MCF 10A (cell line): ENCODE results near the gene WASF2. TPM values are rescaled to one million over a fixed set of nuclear protein-coding genes. Genes with fewer than 3 reads are reported as not detected.
A peak's percentile ranks its signal among the peaks of the same experiment; 100 is the strongest.
"Not testable (repeated sequence)": the region's sequence is repeated elsewhere in the genome, so short reads cannot be mapped to it uniquely, and the experiment has no call there.

ENCODE experiments used
- BruUV-seq: library from RNA; stranded (reverse); fragments of 400-500 nt; replicated peaks from 2 replicates; lab custom pipeline; 2021; lab: Mats Ljungman, UMichigan
- CTCF ChIA-PET: fragments of 300-600 bp; sonication (Branson Sonifier 250); formaldehyde crosslinking; extraction: SDS; loops from one replicate; lab custom pipeline; 2021; ENCODE audit warnings: antibody characterized with exemption, inconsistent platforms; lab: Yijun Ruan, JAX
- POLR2A ChIA-PET: fragments of 300-600, 350-650 bp; sonication (Branson Sonifier 250); formaldehyde crosslinking; extraction: SDS; loops from one replicate; lab custom pipeline; 2020; ENCODE audit warnings: antibody characterized with exemption, inconsistent platforms; lab: Yijun Ruan, JAX
- DNase-seq: peaks from one replicate; pipeline ENCODE4 v3.0.0-alpha.2; 2018; ENCODE audit not compliant: unreplicated experiment
- H3K27ac Mint-ChIP-seq: one replicate; pipeline ENCODE4 v1.8.0; 2022; ENCODE audit warnings: mild to moderate bottlenecking, low read depth, mixed read lengths; ENCODE audit not compliant: unreplicated experiment
- H3K27me3 Mint-ChIP-seq: one replicate; pipeline ENCODE4 v1.8.0; 2022; ENCODE audit warnings: mixed read lengths; ENCODE audit not compliant: insufficient read depth, unreplicated experiment
- H3K36me3 Mint-ChIP-seq: one replicate; pipeline ENCODE4 v1.8.0; 2022; ENCODE audit warnings: mild to moderate bottlenecking, moderate library complexity, mixed read lengths; ENCODE audit not compliant: insufficient read depth, unreplicated experiment
- H3K4me1 Mint-ChIP-seq: one replicate; pipeline ENCODE4 v1.8.0; 2022; ENCODE audit warnings: mixed read lengths; ENCODE audit not compliant: insufficient read depth, unreplicated experiment
- H3K4me3 Mint-ChIP-seq: one replicate; pipeline ENCODE4 v1.8.0; 2022; ENCODE audit warnings: mild to moderate bottlenecking, moderate library complexity, mixed read lengths; ENCODE audit not compliant: unreplicated experiment
- H3K9me3 Mint-ChIP-seq: one replicate; pipeline ENCODE4 v1.8.0; 2022; ENCODE audit warnings: mixed read lengths; ENCODE audit not compliant: unreplicated experiment
- CTCF ChIP-seq: fragments of 200-600 bp; IDR thresholded peaks from one replicate; pipeline ENCODE4 v1.8.0; 2022; ENCODE audit warnings: antibody characterized with exemption, mild to moderate bottlenecking; ENCODE audit not compliant: unreplicated experiment
- intact Hi-C: fragments of 100-400 bp; cut with micrococcal nuclease; formaldehyde crosslinking; loops from 2 replicates; pipeline ENCODE4 v1.14.1; 2022
- total RNA-seq: library from RNA; stranded (reverse); gene quantifications from 2 replicates; pipeline ENCODE4 v1.2.3, GENCODE V29; 2022

Gene WASF2
- total RNA-seq, 1 experiment from 2014 or later = 131 TPM

DNA sequence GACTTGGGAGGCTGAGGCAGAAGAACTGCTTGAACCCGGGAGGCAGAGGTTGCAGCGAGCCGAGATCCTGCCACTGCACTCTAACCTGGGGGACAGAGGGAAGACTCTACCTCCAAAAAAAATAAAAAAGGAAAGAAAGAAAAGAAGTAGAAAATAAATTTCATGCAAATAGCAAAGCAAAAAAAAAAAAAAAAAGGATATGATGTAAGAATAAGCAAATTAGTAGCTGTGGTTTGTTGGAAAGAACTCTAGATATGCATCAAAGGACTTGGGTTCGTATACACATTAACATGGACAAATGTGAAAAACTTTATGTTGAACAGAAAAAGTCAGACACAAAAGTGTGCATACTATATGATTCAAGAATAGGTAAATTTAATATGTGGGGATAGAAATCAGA, 11.9 kb downstream of the WASF2 start:
- H3K27ac Mint-ChIP-seq = no peak overlapping the region
- ChIA-PET POLR2A (no interaction called here), CTCF (interaction anchor here (0.6 kb wide), 1 partner anchor 15 kb away, joined by 3 read pairs; no protein-coding TSS in a partner anchor)

DNA sequence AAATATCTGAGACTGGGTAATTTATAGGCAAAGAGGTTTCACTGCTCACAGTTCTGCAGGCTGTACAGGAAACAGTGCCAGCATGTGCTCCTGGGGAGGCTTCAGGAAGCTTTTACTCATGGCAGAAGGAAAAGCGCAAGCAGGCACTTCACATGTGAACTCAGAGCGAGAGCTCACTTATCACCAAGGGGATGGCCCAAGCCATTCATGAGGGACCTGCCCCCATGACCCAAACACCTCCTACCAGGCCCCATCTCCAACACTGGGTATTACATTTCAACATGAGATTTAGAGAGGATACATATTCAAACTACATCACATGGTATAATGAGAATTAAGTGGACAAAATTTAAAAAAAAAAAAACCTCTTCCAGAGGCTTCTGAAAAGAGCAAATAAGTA, 13.7 kb downstream of the WASF2 start:
- no peak overlapping the region for H3K27ac Mint-ChIP-seq
- no TSS peak for BruUV-seq

More for the DNA sequence above, 11.9 kb downstream of the WASF2 start:
- Mint-ChIP-seq H3K4me1 (peaks cover 26% of the 10 kb centered on the region), H3K27me3 (no peaks in the 10 kb centered on the region), H3K36me3 (peaks cover 26% of the 10 kb centered on the region), H3K9me3 (no peaks in the 10 kb centered on the region), H3K4me3 (no peak overlapping the region)
- BruUV-seq = no TSS peak
- intact Hi-C loops = no loop called here
- no peak for TF ChIP-seq CTCF
- no peak for DNase-seq

GRCh38 chr1:27475720-27476119, 14.2 kb downstream of the WASF2 start:
- ChIA-PET CTCF (interaction anchor here (0.7 kb wide), 1 partner anchor 93 kb away, joined by 3 read pairs; no protein-coding TSS in a partner anchor), POLR2A (interaction anchor here (2.7 kb wide), 1 partner anchor 10 kb away, joined by 5 read pairs; no protein-coding TSS in a partner anchor)
- peaks cover 19% of the 10 kb centered on the region for H3K4me1 Mint-ChIP-seq
- peaks cover 35% of the 10 kb centered on the region for H3K36me3 Mint-ChIP-seq
- H3K9me3 Mint-ChIP-seq = no peaks in the 10 kb centered on the region
- no peaks in the 10 kb centered on the region for H3K27me3 Mint-ChIP-seq
- DNase-seq = no peak
- intact Hi-C loops = no loop called here
- TF ChIP-seq CTCF = no peak
- H3K4me3 Mint-ChIP-seq = no peak overlapping the region
- BruUV-seq = no TSS peak
- H3K27ac Mint-ChIP-seq = no peak overlapping the region

More for the DNA sequence above, 13.7 kb downstream of the WASF2 start:
- ChIA-PET POLR2A (interaction anchor here (0.8 to 2.7 kb wide), 4 partner anchors 11 to 29 kb away, joined by 3 to 5 read pairs (median 3); no protein-coding TSS in a partner anchor), CTCF (interaction anchor here (0.5 to 0.7 kb wide), 2 partner anchors 53 to 93 kb away, joined by 3 read pairs; no protein-coding TSS in a partner anchor)
- intact Hi-C loops = no loop called here
- Mint-ChIP-seq H3K27me3 (no peaks in the 10 kb centered on the region), H3K9me3 (no peaks in the 10 kb centered on the region), H3K4me3 (no peak overlapping the region), H3K4me1 (peaks cover 19% of the 10 kb centered on the region), H3K36me3 (peaks cover 31% of the 10 kb centered on the region)
- TF ChIP-seq CTCF = no peak
- DNase-seq = no peak

DNA sequence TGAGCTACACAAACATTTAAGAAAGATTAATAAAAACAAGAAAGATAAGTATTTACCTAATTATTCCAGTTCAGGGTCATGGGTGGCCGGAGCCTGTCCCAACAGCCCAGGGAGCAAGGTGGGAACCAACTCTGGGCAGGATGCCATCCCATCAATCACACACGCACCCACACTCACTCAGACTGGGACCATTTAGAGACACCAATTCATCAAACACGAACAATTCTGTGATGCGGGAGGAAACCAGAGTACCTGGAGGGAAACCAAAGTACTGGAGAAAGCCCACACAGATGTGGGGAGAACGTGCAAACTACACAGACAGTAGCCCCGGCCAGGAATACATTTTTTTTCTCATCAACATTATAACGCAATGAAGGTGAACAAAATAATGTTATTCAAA, 16.2 kb downstream of the WASF2 start:
- ChIA-PET POLR2A (interaction anchor here (0.6 to 0.7 kb wide), 2 partner anchors 8 to 14 kb away, joined by 3 read pairs; no protein-coding TSS in a partner anchor), CTCF (interaction anchor here (0.6 kb wide), 1 partner anchor 265 kb away, joined by 3 read pairs; no protein-coding TSS in a partner anchor)
- DNase-seq = peak; percentile 2
- H3K9me3 Mint-ChIP-seq = no peaks in the 10 kb centered on the region
- peaks cover 40% of the 10 kb centered on the region for H3K36me3 Mint-ChIP-seq
- no peaks in the 10 kb centered on the region for H3K27me3 Mint-ChIP-seq
- H3K4me1 Mint-ChIP-seq = peaks cover 29% of the 10 kb centered on the region
- TF ChIP-seq CTCF = no peak
- H3K27ac Mint-ChIP-seq = no peak overlapping the region
- intact Hi-C loops = no loop called here
- H3K4me3 Mint-ChIP-seq = no peak overlapping the region
- BruUV-seq = no TSS peak

- DNase-seq, H3K9me3 Mint-ChIP-seq, H3K27ac Mint-ChIP-seq, POLR2A ChIA-PET, intact Hi-C loops, BruUV-seq, H3K4me3 Mint-ChIP-seq, H3K27me3 Mint-ChIP-seq: not testable (repeated sequence)
- peaks cover 40% of the 10 kb centered on the region for H3K36me3 Mint-ChIP-seq
- CTCF ChIA-PET = interaction anchor here (0.8 kb wide), 2 partner anchors 8 to 25 kb away, joined by 4 read pairs; no protein-coding TSS in a partner anchor
- H3K4me1 Mint-ChIP-seq = peaks cover 29% of the 10 kb centered on the region
Observed at GRCh38 chr1:27472098-27472497, 17.9 kb downstream of the WASF2 start.
